ENCODE data around the gene ATP1A1. TPM values are rescaled to one million over a fixed set of nuclear protein-coding genes. Genes with fewer than 3 reads are reported as not detected.

The ATP1A1 gene
- total RNA-seq, 1 experiment from 2014 or later, result 931 TPM

- peaks cover 72% of the 10 kb centered on the region for H3K4me1 ChIP-seq (ENCODE audit: low read length)
- H3K36me3 ChIP-seq (ENCODE audit: insufficient read depth, low read length), result peaks cover 69% of the 10 kb centered on the region
- no peaks in the 10 kb centered on the region for H3K27me3 ChIP-seq (ENCODE audit: low read length)
- H4K20me1 ChIP-seq (ENCODE audit: insufficient read depth, low read depth, low read length), result peaks cover 71% of the 10 kb centered on the region
- H3K27ac ChIP-seq (ENCODE audit: low read length), result peak overlapping the region; percentile 96
- peak; percentile 80 for DNase-seq
- H3K9me2 ChIP-seq (replicated peaks; ENCODE audit: insufficient read depth, low read length), result no peaks in the 10 kb centered on the region
- peak overlapping the region; percentile 94 for H3K4me3 ChIP-seq (ENCODE audit: low read length)
- H3K9ac ChIP-seq (ENCODE audit: low read length), result peak overlapping the region; percentile 97
- no peaks in the 10 kb centered on the region for H3K9me3 ChIP-seq (ENCODE audit: low read length)
- no peak overlapping the region for H2AFZ ChIP-seq (ENCODE audit: low read length)
- H3K79me2 ChIP-seq (ENCODE audit: low read length), result peaks cover 71% of the 10 kb centered on the region
- H3K4me2 ChIP-seq (ENCODE audit: low read depth, low read length, poor library complexity, severe bottlenecking), result peak overlapping the region; percentile 91
Observed at GRCh38 chr1:116375148-116375886, 2.3 kb downstream of the ATP1A1 start.

- peak; percentile 86 for DNase-seq
- Histone ChIP-seq H3K9me3 (ENCODE audit: low read length) (no peaks in the 10 kb centered on the region), H3K27me3 (ENCODE audit: low read length) (no peaks in the 10 kb centered on the region), H3K27ac (ENCODE audit: low read length) (peak overlapping the region; percentile 96), H3K36me3 (ENCODE audit: insufficient read depth, low read length) (peaks cover 77% of the 10 kb centered on the region), H3K4me3 (ENCODE audit: low read length) (peak overlapping the region; percentile 94), H3K9ac (ENCODE audit: low read length) (peak overlapping the region; percentile 97), H3K79me2 (ENCODE audit: low read length) (peaks cover 79% of the 10 kb centered on the region), H4K20me1 (ENCODE audit: insufficient read depth, low read depth, low read length) (peaks cover 78% of the 10 kb centered on the region), H3K4me2 (ENCODE audit: low read depth, low read length, poor library complexity, severe bottlenecking) (peak overlapping the region; percentile 91), H3K4me1 (ENCODE audit: low read length) (peaks cover 74% of the 10 kb centered on the region), H2AFZ (ENCODE audit: low read length) (no peak overlapping the region), H3K9me2 (replicated peaks; ENCODE audit: insufficient read depth, low read length) (no peaks in the 10 kb centered on the region)
Observed at GRCh38 chr1:116375887-116376728, 3.1 kb downstream of the ATP1A1 start.

- Histone ChIP-seq H3K9me2 (replicated peaks; ENCODE audit: insufficient read depth, low read length) (no peaks in the 10 kb centered on the region), H2AFZ (ENCODE audit: low read length) (no peak overlapping the region), H3K27me3 (ENCODE audit: low read length) (no peaks in the 10 kb centered on the region), H3K9me3 (ENCODE audit: low read length) (no peaks in the 10 kb centered on the region), H3K79me2 (ENCODE audit: low read length) (peaks cover 85% of the 10 kb centered on the region), H3K4me3 (ENCODE audit: low read length) (peak overlapping the region; percentile 94), H3K9ac (ENCODE audit: low read length) (peak overlapping the region; percentile 97), H4K20me1 (ENCODE audit: insufficient read depth, low read depth, low read length) (peaks cover 84% of the 10 kb centered on the region), H3K4me2 (ENCODE audit: low read depth, low read length, poor library complexity, severe bottlenecking) (peak overlapping the region; percentile 91), H3K4me1 (ENCODE audit: low read length) (peaks cover 76% of the 10 kb centered on the region), H3K27ac (ENCODE audit: low read length) (peak overlapping the region; percentile 96), H3K36me3 (ENCODE audit: insufficient read depth, low read length) (peaks cover 82% of the 10 kb centered on the region)
- DNase-seq, result no peak
Observed at GRCh38 chr1:116376729-116377086, 3.7 kb downstream of the ATP1A1 start.

- H3K9me3 ChIP-seq (ENCODE audit: low read length), result no peaks in the 10 kb centered on the region
- H3K27me3 ChIP-seq (ENCODE audit: low read length), result no peaks in the 10 kb centered on the region
- H3K4me2 ChIP-seq (ENCODE audit: low read depth, low read length, poor library complexity, severe bottlenecking), result peak overlapping the region; percentile 91
- no peak overlapping the region for H2AFZ ChIP-seq (ENCODE audit: low read length)
- H3K79me2 ChIP-seq (ENCODE audit: low read length), result peaks cover 96% of the 10 kb centered on the region
- peaks cover 91% of the 10 kb centered on the region for H3K36me3 ChIP-seq (ENCODE audit: insufficient read depth, low read length)
- H3K9me2 ChIP-seq (replicated peaks; ENCODE audit: insufficient read depth, low read length), result no peaks in the 10 kb centered on the region
- H3K4me1 ChIP-seq (ENCODE audit: low read length), result peaks cover 77% of the 10 kb centered on the region
- peak overlapping the region; percentile 94 for H3K4me3 ChIP-seq (ENCODE audit: low read length)
- H4K20me1 ChIP-seq (ENCODE audit: insufficient read depth, low read depth, low read length), result peaks cover 94% of the 10 kb centered on the region
- H3K27ac ChIP-seq (ENCODE audit: low read length), result peak overlapping the region; percentile 96
- peak overlapping the region; percentile 97 for H3K9ac ChIP-seq (ENCODE audit: low read length)
- peak; percentile 81 for DNase-seq
Observed at GRCh38 chr1:116377541-116378529, 4.8 kb downstream of the ATP1A1 start.

GRCh38 chr1:116379057-116379630 is 6.1 kb downstream of the ATP1A1 start:
- H3K4me1 ChIP-seq (ENCODE audit: low read length), result peaks cover 89% of the 10 kb centered on the region
- peak overlapping the region; percentile 94 for H3K4me3 ChIP-seq (ENCODE audit: low read length)
- peaks cover 97% of the 10 kb centered on the region for H3K36me3 ChIP-seq (ENCODE audit: insufficient read depth, low read length)
- peaks cover 98% of the 10 kb centered on the region for H4K20me1 ChIP-seq (ENCODE audit: insufficient read depth, low read depth, low read length)
- no peaks in the 10 kb centered on the region for H3K9me3 ChIP-seq (ENCODE audit: low read length)
- H3K27me3 ChIP-seq (ENCODE audit: low read length), result no peaks in the 10 kb centered on the region
- no peaks in the 10 kb centered on the region for H3K9me2 ChIP-seq (replicated peaks; ENCODE audit: insufficient read depth, low read length)
- peak overlapping the region; percentile 91 for H3K4me2 ChIP-seq (ENCODE audit: low read depth, low read length, poor library complexity, severe bottlenecking)
- no peak for DNase-seq
- H3K79me2 ChIP-seq (ENCODE audit: low read length), result peaks cover 100% of the 10 kb centered on the region
- peak overlapping the region; percentile 97; the same call in 1 of the 2 replicates for H3K9ac ChIP-seq (ENCODE audit: low read length)
- peak overlapping the region; percentile 96 for H3K27ac ChIP-seq (ENCODE audit: low read length)
- H2AFZ ChIP-seq (ENCODE audit: low read length), result no peak overlapping the region

GRCh38 chr1:116379674-116380498 is 6.8 kb downstream of the ATP1A1 start:
- H3K27me3 ChIP-seq (ENCODE audit: low read length), result no peaks in the 10 kb centered on the region
- H3K4me2 ChIP-seq (ENCODE audit: low read depth, low read length, poor library complexity, severe bottlenecking), result peak overlapping the region; percentile 91
- peaks cover 97% of the 10 kb centered on the region for H3K36me3 ChIP-seq (ENCODE audit: insufficient read depth, low read length)
- peaks cover 97% of the 10 kb centered on the region for H3K4me1 ChIP-seq (ENCODE audit: low read length)
- no peaks in the 10 kb centered on the region for H3K9me3 ChIP-seq (ENCODE audit: low read length)
- no peak overlapping the region for H2AFZ ChIP-seq (ENCODE audit: low read length)
- no peak overlapping the region for H3K9ac ChIP-seq (ENCODE audit: low read length)
- peaks cover 98% of the 10 kb centered on the region for H4K20me1 ChIP-seq (ENCODE audit: insufficient read depth, low read depth, low read length)
- peaks cover 100% of the 10 kb centered on the region for H3K79me2 ChIP-seq (ENCODE audit: low read length)
- no peaks in the 10 kb centered on the region for H3K9me2 ChIP-seq (replicated peaks; ENCODE audit: insufficient read depth, low read length)
- peak overlapping the region; percentile 96 for H3K27ac ChIP-seq (ENCODE audit: low read length)
- DNase-seq, result no peak
- peak overlapping the region; percentile 94 for H3K4me3 ChIP-seq (ENCODE audit: low read length)
